Spleen (tissue), 11 donors: ENCODE data around the gene GOSR1. TPM values are rescaled to one million over a fixed set of nuclear protein-coding genes. Genes with fewer than 3 reads are reported as not detected.

Source experiments
- DNase-seq: peaks from one replicate; pipeline ENCODE4 v3.0.0-alpha.2; 2020
- H3K27ac ChIP-seq, 8 donors: fragments of 200-600 bp; sonication (generic) in 7 of 8; 1 replicate in 4 of 8; 2 replicates in 4 of 8; pipeline versions ENCODE4 v1.5.0 to v1.8.0; 2016 to 2021; ENCODE audit warnings: inconsistent platforms in 4 of 8, mild to moderate bottlenecking in 4 of 8, moderate library complexity in 1 of 8
- H3K27me3 ChIP-seq, 7 donors: fragments of 200-600 bp; sonication (generic) in 6 of 7; replicated peaks in 1 of 7; 1 replicate in 4 of 7; 2 replicates in 3 of 7; pipeline versions ENCODE4 v1.5.0 to v1.8.0; 2016 to 2021; ENCODE audit warnings: inconsistent platforms in 3 of 7, mild to moderate bottlenecking in 1 of 7
- H3K36me3 ChIP-seq, 6 donors: fragments of 200-600 bp; sonication (generic) in 5 of 6; 1 replicate in 4 of 6; 2 replicates in 2 of 6; pipeline versions ENCODE4 v1.5.0 to v1.8.0; 2016 to 2021; ENCODE audit warnings: inconsistent platforms in 2 of 6
- H3K4me1 ChIP-seq, 6 donors: fragments of 200-600 bp; sonication (generic) in 5 of 6; 1 replicate in 3 of 6; 2 replicates in 3 of 6; pipeline versions ENCODE4 v1.5.0 to v1.8.0; 2016 to 2021; ENCODE audit warnings: inconsistent platforms in 3 of 6
- H3K4me3 ChIP-seq, 8 donors: fragments of 200-600 bp; sonication (generic) in 7 of 8; 1 replicate in 4 of 8; 2 replicates in 4 of 8; pipeline versions ENCODE4 v1.5.0 to v1.8.0; 2016 to 2021; ENCODE audit warnings: inconsistent platforms in 4 of 8, mild to moderate bottlenecking in 4 of 8, moderate library complexity in 2 of 8
- H3K9me3 ChIP-seq, 8 donors: fragments of 200-600 bp; sonication (generic) in 7 of 8; 1 replicate in 4 of 8; 2 replicates in 4 of 8; pipeline versions ENCODE4 v1.5.0 to v1.8.0; 2016 to 2021; ENCODE audit warnings: inconsistent platforms in 4 of 8
- CTCF ChIP-seq, 11 experiments: fragments of 200-600 bp in 7 of 11; fragments of 450-650 bp in 4 of 11; sonication (generic) in 4 of 11; IDR thresholded peaks in 8 of 11; conservative IDR thresholded peaks in 3 of 11; 1 replicate in 7 of 11; 2 replicates in 4 of 11; pipeline versions ENCODE4 v1.4.0 to v1.8.0; 2016 to 2021; ENCODE audit warnings: antibody characterized with exemption in 11 of 11, inconsistent platforms in 4 of 11, mild to moderate bottlenecking in 1 of 11
- POLR2A ChIP-seq, 3 donors: fragments of 450-650 bp; IDR thresholded peaks; one replicate each; pipeline ENCODE4 v1.5.1; 2017; ENCODE audit warnings: antibody characterized with exemption in 3 of 3, mild to moderate bottlenecking in 1 of 3
- POLR2AphosphoS5 ChIP-seq, 3 donors: sonication (generic); formaldehyde crosslinking; IDR thresholded peaks; one replicate each; pipeline ENCODE4 v1.5.1; 2017; ENCODE audit warnings: antibody characterized with exemption in 3 of 3
- WGBS, 5 donors: extraction: QIAGEN DNeasy Blood & Tissue Kit in 3 of 5; methylation state at CpG; one replicate each; pipeline versions ENCODE4 v1.1.5 to v1.1.7; 2013 to 2018; 5-methylcytosine and 5-hydroxymethylcytosine counted together
- intact Hi-C: fragments of 100-400 bp; cut with DNase I; formaldehyde crosslinking; loops from one replicate; pipeline ENCODE4 v1.15.0; 2023; ENCODE audit warnings: low total_unique reads
- polyA plus RNA-seq, 3 donors: library from polyadenylated mRNA; stranded (reverse); fragments of 200-250 nt; gene quantifications; one replicate each; pipeline ENCODE4 v1.2.1, GENCODE V29; 2013
- total RNA-seq, 7 donors: library from RNA; depleted of rRNA in 3 of 7; stranded (reverse); fragments of >200 nt in 3 of 7; fragmentation: NEBNext Ultra II Directional in 4 of 7; extraction: Animal tissue kit (Norgen Biotek cat#: 25700) in 4 of 7; gene quantifications; one replicate each; pipeline versions ENCODE4 v1.1.0 to v1.2.1, GENCODE V29; 2016 to 2021
- donor health status: healthy with polysubstance abuse.
- donor health status: DM: no; HTN: no; CAD: no; lungs with moderate emphysema.
- donor health status: DM: no; HTN: no; CAD: no.
- donor health status: Bipolar disorder and iron deficiency.
- donor health status: healthy.
- donor health status: DM: no; HTN: no; CAD: no.
- donor health status: DM: yes; HTN: yes; CAD: no.

GOSR1 gene
- total and polyA plus RNA-seq, 10 donors: 10.8 to 56.6 (median 48.4) TPM

- intact Hi-C loops: no loop called here
- Histone ChIP-seq H3K27me3 (peaks cover 0 to 7% (median 0%) of the 10 kb centered on the region in 7 donors), H3K9me3 (no peaks in the 10 kb centered on the region), H3K4me1 (no peaks in the 10 kb centered on the region), H3K36me3 (peaks cover 0 to 36% (median 12%) of the 10 kb centered on the region in 6 donors), H3K27ac (no peak overlapping the region), H3K4me3 (no peak overlapping the region)
- no peak for TF ChIP-seq CTCF (IDR thresholded peaks at IDR 0.05 in 8 of 11, conservative IDR thresholded peaks at IDR 0.05 in 3 of 11)
- TF ChIP-seq POLR2AphosphoS5 (IDR thresholded peaks at IDR 0.05): no peak
- 80 to 100% (median 97%) methylated on average over 2 of the region's 2 CpGs for WGBS, 5 donors
- DNase-seq: no peak
Observed at GRCh38 chr17:30468465-30468864, 8.7 kb upstream of the GOSR1 start.

GRCh38 chr17:30472238-30472890 lies 4.8 kb upstream of the GOSR1 start:
- TF ChIP-seq CTCF (IDR thresholded peaks at IDR 0.05 in 8 of 11, conservative IDR thresholded peaks at IDR 0.05 in 3 of 11): no peak
- no peak for TF ChIP-seq POLR2A (IDR thresholded peaks at IDR 0.05)
- no peak for TF ChIP-seq POLR2AphosphoS5 (IDR thresholded peaks at IDR 0.05)
- peaks cover 0 to 11% (median 8%) of the 10 kb centered on the region in 6 donors for H3K4me1 ChIP-seq
- no peak overlapping the region for H3K4me3 ChIP-seq
- H3K27me3 ChIP-seq: peaks cover 0 to 7% (median 0%) of the 10 kb centered on the region in 7 donors
- 73 to 82% (median 80%) methylated on average over 10 of the region's 10 CpGs for WGBS, 5 donors
- intact Hi-C loops: no loop called here
- no peaks in the 10 kb centered on the region for H3K9me3 ChIP-seq
- H3K27ac ChIP-seq: no peak overlapping the region
- H3K36me3 ChIP-seq: no peaks in the 10 kb centered on the region
- DNase-seq: no peak

- peaks cover 0 to 7% (median 0%) of the 10 kb centered on the region in 7 donors for H3K27me3 ChIP-seq
- DNase-seq: no peak
- WGBS, 5 donors: 90 to 100% (median 91%) methylated on average over 2 of the region's 2 CpGs
- H3K9me3 ChIP-seq: no peaks in the 10 kb centered on the region
- no peak overlapping the region for H3K27ac ChIP-seq
- peaks cover 0 to 12% (median 4%) of the 10 kb centered on the region in 6 donors for H3K36me3 ChIP-seq
- TF ChIP-seq POLR2A (IDR thresholded peaks at IDR 0.05): no peak
- no peak for TF ChIP-seq POLR2AphosphoS5 (IDR thresholded peaks at IDR 0.05)
- peaks cover 9 to 37% (median 30%) of the 10 kb centered on the region in 6 donors for H3K4me1 ChIP-seq
- H3K4me3 ChIP-seq: no peak overlapping the region
- intact Hi-C loops: no loop called here
Observed at GRCh38 chr17:30475206-30475605, 2.0 kb upstream of the GOSR1 start.

- H3K27me3 ChIP-seq: peaks cover 0 to 7% (median 0%) of the 10 kb centered on the region in 7 donors
- H3K4me1 ChIP-seq: peaks cover 9 to 52% (median 34%) of the 10 kb centered on the region in 6 donors
- WGBS, 5 donors: 10 to 19% (median 16%) methylated on average over 7 of the region's 7 CpGs
- H3K9me3 ChIP-seq: no peaks in the 10 kb centered on the region
- DNase-seq: no peak
- peak overlapping the region in 7 of 8 donors; percentile 86 to 96 (median 93) for H3K27ac ChIP-seq
- peaks cover 0 to 27% (median 16%) of the 10 kb centered on the region in 6 donors for H3K36me3 ChIP-seq
- intact Hi-C loops: no loop called here
- TF ChIP-seq POLR2AphosphoS5 (IDR thresholded peaks at IDR 0.05) (no peak), CTCF (IDR thresholded peaks at IDR 0.05 in 8 of 11, conservative IDR thresholded peaks at IDR 0.05 in 3 of 11) (no peak), POLR2A (IDR thresholded peaks at IDR 0.05) (no peak)
- peak overlapping the region; percentile 60 to 90 (median 81) for H3K4me3 ChIP-seq
Observed at GRCh38 chr17:30476726-30477082, 504 bp upstream of the GOSR1 start.
